GM19099 (cell line): ENCODE results near the gene LRIT3.

Experiments used
- POLR2A ChIP-seq: IDR thresholded peaks from 3 replicates; pipeline ENCODE4 v1.6.1; 2011; ENCODE audit warnings: low read depth; ENCODE audit not compliant: insufficient read length; ENCODE audit errors: extremely low read depth

The LRIT3 gene

GRCh38 chr4:109847896-109848442, at the start of gene LRIT3:
LRIT3 (plus strand) TSS chr4:109848107; CDS start chr4:109848202, 95 bp downstream.
- no peak for TF ChIP-seq POLR2A

- no peak for TF ChIP-seq POLR2A
These were observed 49.0 kb upstream of the LRIT3 start for GRCh38 chr4:109798866-109799265.

GRCh38 chr4:109801099-109801789, 46.7 kb upstream of the LRIT3 start:
- no peak for TF ChIP-seq POLR2A

- TF ChIP-seq POLR2A = no peak
These were observed 46.0 kb upstream of the LRIT3 start, which contains the start of gene CFI for GRCh38 chr4:109801895-109802319. CFI (minus strand) TSS chr4:109801999; CDS start chr4:109801971, 28 bp downstream.

- TF ChIP-seq POLR2A = no peak
These were observed 43.9 kb upstream of the LRIT3 start for GRCh38 chr4:109803924-109804571.

- no peak for TF ChIP-seq POLR2A
These were observed 38.3 kb upstream of the LRIT3 start for GRCh38 chr4:109809655-109810054.

GRCh38 chr4:109810552-109811387, 37.1 kb upstream of the LRIT3 start:
- TF ChIP-seq POLR2A = no peak

GRCh38 chr4:109811707-109812106, 36.2 kb upstream of the LRIT3 start:
- no peak for TF ChIP-seq POLR2A

- TF ChIP-seq POLR2A = peak; percentile 68
These were observed 32.5 kb upstream of the LRIT3 start, which contains the start of gene GAR1 for GRCh38 chr4:109815151-109816081. GAR1 (plus strand) TSS chr4:109815762; CDS start chr4:109816165, 403 bp downstream.

GRCh38 chr4:109816082-109816442, 31.8 kb upstream of the LRIT3 start:
- no peak for TF ChIP-seq POLR2A

GRCh38 chr4:109816894-109817293, 31.0 kb upstream of the LRIT3 start:
- TF ChIP-seq POLR2A = no peak

GRCh38 chr4:109818268-109818667, 29.6 kb upstream of the LRIT3 start:
- no peak for TF ChIP-seq POLR2A

- no peak for TF ChIP-seq POLR2A
These were observed 27.3 kb upstream of the LRIT3 start for GRCh38 chr4:109820563-109820962.

GRCh38 chr4:109821185-109821584, 26.7 kb upstream of the LRIT3 start:
- TF ChIP-seq POLR2A = no peak

GRCh38 chr4:109826719-109827118, 21.2 kb upstream of the LRIT3 start:
- no peak for TF ChIP-seq POLR2A

GRCh38 chr4:109827672-109828071, 20.2 kb upstream of the LRIT3 start, which contains the start of gene RRH:
RRH (plus strand) TSS chr4:109827972; CDS start chr4:109828028, 56 bp downstream.
- no peak for TF ChIP-seq POLR2A
